ENCODE measurements around the gene PPM1H. TPM values are rescaled to one million over a fixed set of nuclear protein-coding genes. Genes with fewer than 3 reads are reported as not detected.

The PPM1H gene
- total and polyA plus RNA-seq, 11 donors: 1.3 to 9.6 (median 4.9) TPM

GRCh38 chr12:62856454-62856853 lies 78.5 kb downstream of the PPM1H start:
- intact Hi-C loops (cut with DNase I): no loop called here
- Histone ChIP-seq H3K9me3 (no peaks in the 10 kb centered on the region), H3K4me3 (no peak overlapping the region), H3K27me3 (no peaks in the 10 kb centered on the region), H3K36me3 (no peaks in the 10 kb centered on the region), H3K4me1 (peaks cover 0 to 54% (median 12%) of the 10 kb centered on the region in 12 donors), H3K27ac (no peak overlapping the region)
- DNase-seq (no peak), ATAC-seq (no peak)
- WGBS, 4 donors: 47 to 64% (median 51%) methylated on average over 1 of the region's 1 CpG
- no peak for TF ChIP-seq CTCF (IDR thresholded peaks at IDR 0.05)

GRCh38 chr12:62854024-62854423 lies 80.9 kb downstream of the PPM1H start:
- H3K4me1 ChIP-seq: peaks cover 0 to 44% (median 10%) of the 10 kb centered on the region in 12 donors
- no peak for ATAC-seq
- H3K27me3 ChIP-seq: no peaks in the 10 kb centered on the region
- peak overlapping the region in 3 of 12 donors; percentile 13 to 35 (median 28) for H3K27ac ChIP-seq
- intact Hi-C loops (cut with DNase I): no loop called here
- WGBS, 4 donors: 63 to 76% (median 67%) methylated on average over 4 of the region's 4 CpGs
- no peaks in the 10 kb centered on the region for H3K36me3 ChIP-seq
- no peak for TF ChIP-seq POLR2A (IDR thresholded peaks at IDR 0.05)
- TF ChIP-seq CTCF (IDR thresholded peaks at IDR 0.05): no peak
- no peaks in the 10 kb centered on the region for H3K9me3 ChIP-seq
- no peak overlapping the region for H3K4me3 ChIP-seq
- DNase-seq: no peak

- TF ChIP-seq POLR2A (IDR thresholded peaks at IDR 0.05): no peak
- TF ChIP-seq CTCF (IDR thresholded peaks at IDR 0.05): no peak
- Histone ChIP-seq H3K4me1 (peaks cover 0 to 50% (median 20%) of the 10 kb centered on the region in 12 donors), H3K27ac (peak overlapping the region in 1 of 12 donors; percentile 5), H3K36me3 (no peaks in the 10 kb centered on the region), H3K27me3 (no peaks in the 10 kb centered on the region), H3K4me3 (no peak overlapping the region), H3K9me3 (no peaks in the 10 kb centered on the region)
- no peak for DNase-seq
- no peak for ATAC-seq
- WGBS, 4 donors: 16 to 32% (median 25%) methylated on average over 1 of the region's 1 CpG
- intact Hi-C loops (cut with DNase I): no loop called here
Measured at GRCh38 chr12:62849398-62849797, 85.6 kb downstream of the PPM1H start.

- no peaks in the 10 kb centered on the region for H3K27me3 ChIP-seq
- ATAC-seq: peak in 2 of 4 donors; percentile 45 to 53
- no peak for DNase-seq
- H3K4me3 ChIP-seq: no peak overlapping the region
- H3K9me3 ChIP-seq: no peaks in the 10 kb centered on the region
- WGBS, 4 donors: 46 to 74% (median 51%) methylated on average over 2 of the region's 2 CpGs
- no peak for TF ChIP-seq CTCF (IDR thresholded peaks at IDR 0.05)
- no peak for TF ChIP-seq POLR2A (IDR thresholded peaks at IDR 0.05)
- H3K36me3 ChIP-seq: no peaks in the 10 kb centered on the region
- peaks cover 0 to 47% (median 19%) of the 10 kb centered on the region in 12 donors for H3K4me1 ChIP-seq
- H3K27ac ChIP-seq: peak overlapping the region in 8 of 12 donors; percentile 13 to 50 (median 35)
- intact Hi-C loops (cut with DNase I): no loop called here
Measured at GRCh38 chr12:62848418-62848817, 86.5 kb downstream of the PPM1H start.

Measured in heart left ventricle (tissue), 16 donors.